ENCODE measurements around the gene SERINC5. TPM values are rescaled to one million over a fixed set of nuclear protein-coding genes. Genes with fewer than 3 reads are reported as not detected.
A peak's percentile ranks its signal among the peaks of the same experiment; 100 is the strongest.

Gene SERINC5
- total RNA-seq, 1 experiment from 2014 or later: 52.3 TPM

DNA sequence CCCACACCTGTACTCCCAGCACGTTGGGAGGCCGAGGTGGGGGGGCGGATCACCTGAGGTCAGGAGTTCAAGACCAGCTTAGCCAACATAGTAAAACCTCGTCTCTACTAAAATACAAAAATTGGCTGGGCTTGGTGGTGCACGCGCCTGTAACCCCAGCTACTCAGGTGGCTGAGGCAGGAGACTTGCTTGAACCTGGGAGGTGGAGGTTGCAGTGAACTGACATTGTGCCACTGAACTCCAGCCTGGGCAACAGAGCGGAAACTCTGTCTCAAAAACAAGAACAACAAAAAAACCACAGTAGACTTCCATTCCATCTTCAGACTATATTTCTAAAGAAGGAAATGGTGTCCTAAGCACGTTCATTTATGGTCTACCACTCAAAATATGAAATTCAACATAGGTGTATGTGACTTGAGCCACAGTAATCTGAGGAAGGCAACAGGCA is 14.2 kb upstream of the SERINC5 start:
- no peak overlapping the region for H3K9ac ChIP-seq (ENCODE audit: extremely low read depth, insufficient read length, low read length)
- H2BK120ac ChIP-seq (ENCODE audit: low read depth, low read length, poor library complexity, severe bottlenecking): no peak overlapping the region
- H3K9me3 ChIP-seq (ENCODE audit: control insufficient read depth, low read depth, low read length): no peaks in the 10 kb centered on the region
- no peak overlapping the region for H2BK15ac ChIP-seq (ENCODE audit: low read depth, low read length)
- no peak overlapping the region for H2AK5ac ChIP-seq (ENCODE audit: insufficient read length, low read length)
- no peaks in the 10 kb centered on the region for H3K79me1 ChIP-seq (ENCODE audit: insufficient read depth, low read depth, low read length, poor library complexity, severe bottlenecking)
- no peak overlapping the region for H3K23ac ChIP-seq (ENCODE audit: insufficient read length, low read depth, low read length)
- H4K91ac ChIP-seq (ENCODE audit: insufficient read length, low read depth, low read length): no peak overlapping the region
- no peak overlapping the region for H2AFZ ChIP-seq (ENCODE audit: low read length)
- no peak overlapping the region for H3T11ph ChIP-seq (ENCODE audit: low read length)
- H3K18ac ChIP-seq (ENCODE audit: insufficient read length, low read depth, low read length): no peak overlapping the region
- no peaks in the 10 kb centered on the region; the same call in 1 of the 2 replicates for H3K4me1 ChIP-seq (ENCODE audit: insufficient read depth, low read length)
- H3K9me3 Mint-ChIP-seq: no peaks in the 10 kb centered on the region
- no peak for DNase-seq
- TF ChIP-seq, protein P1, sequence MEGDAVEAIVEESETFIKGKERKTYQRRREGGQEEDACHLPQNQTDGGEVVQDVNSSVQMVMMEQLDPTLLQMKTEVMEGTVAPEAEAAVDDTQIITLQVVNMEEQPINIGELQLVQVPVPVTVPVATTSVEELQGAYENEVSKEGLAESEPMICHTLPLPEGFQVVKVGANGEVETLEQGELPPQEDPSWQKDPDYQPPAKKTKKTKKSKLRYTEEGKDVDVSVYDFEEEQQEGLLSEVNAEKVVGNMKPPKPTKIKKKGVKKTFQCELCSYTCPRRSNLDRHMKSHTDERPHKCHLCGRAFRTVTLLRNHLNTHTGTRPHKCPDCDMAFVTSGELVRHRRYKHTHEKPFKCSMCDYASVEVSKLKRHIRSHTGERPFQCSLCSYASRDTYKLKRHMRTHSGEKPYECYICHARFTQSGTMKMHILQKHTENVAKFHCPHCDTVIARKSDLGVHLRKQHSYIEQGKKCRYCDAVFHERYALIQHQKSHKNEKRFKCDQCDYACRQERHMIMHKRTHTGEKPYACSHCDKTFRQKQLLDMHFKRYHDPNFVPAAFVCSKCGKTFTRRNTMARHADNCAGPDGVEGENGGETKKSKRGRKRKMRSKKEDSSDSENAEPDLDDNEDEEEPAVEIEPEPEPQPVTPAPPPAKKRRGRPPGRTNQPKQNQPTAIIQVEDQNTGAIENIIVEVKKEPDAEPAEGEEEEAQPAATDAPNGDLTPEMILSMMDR (conservative IDR thresholded peaks at IDR 0.05): no peak
- H3K4me3 Mint-ChIP-seq: no peak overlapping the region
- no peak overlapping the region for H3K4me2 ChIP-seq (ENCODE audit: insufficient read depth, insufficient read length, low read length)
- H4K20me1 ChIP-seq (ENCODE audit: control insufficient read depth, insufficient read depth, insufficient read length): no peaks in the 10 kb centered on the region
- no peak overlapping the region for H2BK5ac ChIP-seq (ENCODE audit: insufficient read length, low read length)
- H2BK20ac ChIP-seq (ENCODE audit: low read depth, low read length, poor library complexity, severe bottlenecking): no peak overlapping the region
- WGBS (ENCODE audit: extremely low coverage, insufficient read length, low lambda C conversion rate): no CpG with 5 or more reads among the region's 8 CpGs
- no peak overlapping the region for H3K56ac ChIP-seq (ENCODE audit: insufficient read length, low read depth, low read length)
- peaks cover 18 to 21% of the 10 kb centered on the region in 2 experiments for H3K4me1 Mint-ChIP-seq
- H4K8ac ChIP-seq (replicated peaks; ENCODE audit: insufficient read length, low read depth, low read length): no peak overlapping the region
- peak overlapping the region in 1 of 3 experiments; percentile 78; a peak in 2 of 7 replicates for H3K27ac Mint-ChIP-seq
- H3K27me3 Mint-ChIP-seq (ENCODE audit: low read depth): no peaks in the 10 kb centered on the region
- no peaks in the 10 kb centered on the region for H3K27me3 ChIP-seq (ENCODE audit: insufficient read depth, low read length)
- H3K4ac ChIP-seq (ENCODE audit: low read depth, low read length): no peak overlapping the region
- H4K5ac ChIP-seq (ENCODE audit: insufficient read length, low read depth, low read length): no peak overlapping the region
- no peak overlapping the region for H3K14ac ChIP-seq (ENCODE audit: insufficient read depth, low read length)
- H3K36me3 Mint-ChIP-seq (ENCODE audit: insufficient read depth in 1 of 3, low read depth in 3 of 3): no peaks in the 10 kb centered on the region
- no peaks in the 10 kb centered on the region for H3K79me2 ChIP-seq (ENCODE audit: insufficient read depth, low read length)
- no peak overlapping the region for H2BK12ac ChIP-seq (ENCODE audit: insufficient read length, low read depth, low read length)
- H3K23me2 ChIP-seq (ENCODE audit: insufficient read length, low read depth, low read length, poor library complexity, severe bottlenecking): no peaks in the 10 kb centered on the region
- no peak overlapping the region for H3K27ac ChIP-seq (ENCODE audit: insufficient read length, low read depth, low read length)

Data from H9 (cell line).